Fibroblast of skin of back (primary cell): ENCODE data around the gene NEFH.
"Not testable (repeated sequence)": the region's sequence is repeated elsewhere in the genome, so short reads cannot be mapped to it uniquely, and the experiment has no call there.

Experiments used
- DNase-seq: peaks from one replicate; pipeline ENCODE4 v3.0.0-alpha.2; 2013

The NEFH gene

DNA sequence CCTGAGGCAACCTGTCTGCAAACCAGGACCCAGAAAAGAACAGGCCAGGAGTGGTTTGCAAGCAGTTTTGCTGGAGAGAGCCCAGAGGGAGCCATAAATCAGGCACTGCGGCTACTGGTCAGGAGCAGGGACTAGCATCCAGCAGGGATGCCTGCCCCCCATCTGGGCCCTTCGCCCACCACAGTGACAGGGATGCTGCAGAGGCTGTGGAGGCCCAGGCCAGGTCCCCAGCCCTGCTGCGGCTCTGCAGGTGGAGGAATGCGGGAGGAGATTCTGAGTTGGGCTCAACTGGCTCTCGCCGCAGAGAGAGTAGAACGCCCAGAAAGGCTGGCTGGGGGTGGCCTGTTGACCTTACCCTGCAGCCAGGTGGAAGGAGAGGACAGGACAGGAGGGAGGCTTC is 16.4 kb upstream of the NEFH start:
- DNase-seq, result no peak

DNA sequence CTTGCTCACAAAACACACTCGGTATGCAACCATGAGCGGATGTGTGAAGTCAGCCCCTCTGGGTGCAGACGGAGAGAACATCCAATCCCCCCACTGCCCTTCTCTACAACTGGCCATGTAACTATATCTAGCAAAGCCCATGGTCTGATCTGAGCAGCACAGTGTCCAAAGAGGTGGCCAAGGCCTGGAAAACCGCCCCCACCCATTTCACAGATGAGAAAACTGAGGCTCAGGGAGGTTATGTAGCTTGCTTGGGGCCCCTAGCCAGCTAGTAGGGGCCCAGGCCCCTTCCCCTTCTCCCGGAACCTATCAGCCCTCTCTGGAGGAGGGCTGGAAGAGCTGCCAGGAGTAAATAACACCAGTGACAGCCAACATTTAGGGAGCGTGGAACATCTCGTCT is 15.4 kb upstream of the NEFH start:
- DNase-seq, result no peak

DNA sequence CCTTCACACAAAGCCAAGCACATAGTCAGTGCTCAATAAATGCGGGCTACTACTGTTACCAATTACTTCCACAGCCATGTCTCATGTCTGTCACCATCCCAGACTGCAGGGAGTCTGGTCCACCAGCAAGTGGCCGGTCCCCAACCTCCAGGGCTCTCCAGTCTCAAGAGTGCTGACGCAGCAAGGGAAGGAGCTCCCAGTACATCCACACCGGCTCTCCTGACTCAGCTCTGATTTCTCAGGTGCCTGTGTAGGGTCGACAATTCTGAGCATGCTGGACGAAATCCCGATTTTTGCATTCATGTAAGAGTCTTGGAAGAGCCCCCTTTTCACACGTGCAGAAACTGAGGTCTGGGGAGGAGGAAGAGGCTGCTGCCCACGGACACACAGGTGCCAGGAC is 10.3 kb upstream of the NEFH start:
- DNase-seq, result no peak

DNA sequence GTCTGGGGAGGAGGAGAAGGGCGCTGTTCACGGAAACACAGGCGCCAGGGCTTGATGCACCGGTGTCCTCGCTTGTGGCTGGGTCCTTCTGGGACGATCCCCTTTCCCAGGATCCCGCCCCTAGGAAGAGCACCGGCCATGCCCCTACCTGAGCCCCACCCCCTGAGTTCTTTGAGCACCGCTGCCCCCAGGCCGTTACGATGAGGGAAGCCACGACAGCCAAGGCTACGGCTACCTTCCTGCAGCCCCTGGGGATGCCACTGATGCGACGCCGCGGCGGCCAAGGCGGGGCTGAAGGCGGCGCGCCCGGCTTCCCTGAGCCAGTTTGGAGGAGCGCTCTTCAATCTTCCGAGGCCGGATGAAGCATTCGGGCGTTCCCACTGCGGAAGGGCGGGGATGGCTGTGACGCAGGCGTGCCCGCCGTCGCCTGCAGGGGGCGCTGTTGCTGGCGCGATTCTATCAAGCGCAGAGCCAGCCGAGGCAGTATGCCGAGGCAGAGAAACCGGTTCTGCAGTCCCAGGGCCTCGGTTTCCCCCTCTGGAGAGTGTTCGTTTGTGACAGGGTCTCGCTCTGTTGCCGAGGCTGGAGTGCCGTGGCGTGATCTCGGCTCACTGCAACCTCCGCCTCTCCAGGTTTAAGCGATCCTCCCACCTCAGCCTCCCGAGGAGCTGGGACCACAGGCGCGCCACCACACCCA is 9.7 kb upstream of the NEFH start:
- peak; percentile 49 for DNase-seq

DNA sequence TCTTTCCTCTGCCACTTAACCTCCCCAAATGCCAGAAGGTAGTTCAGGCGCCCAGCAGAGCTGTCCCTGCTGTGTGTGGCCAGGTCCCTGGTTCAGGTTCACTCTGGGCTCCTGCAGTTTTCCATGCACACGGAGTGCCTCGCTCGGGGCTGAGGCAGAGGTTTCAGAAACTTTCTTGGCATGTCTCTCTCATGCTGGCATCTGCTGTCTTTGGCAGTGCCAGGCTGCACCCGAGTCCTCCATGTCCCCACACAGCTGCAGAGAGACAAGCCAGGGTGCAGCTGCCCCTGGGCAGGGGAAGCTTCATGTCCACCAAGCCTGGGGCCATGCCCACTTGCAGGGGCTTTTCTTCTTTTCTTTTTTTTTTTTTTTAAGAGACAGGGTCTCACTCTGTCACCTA is 7.0 kb upstream of the NEFH start:
- DNase-seq, result no peak

DNA sequence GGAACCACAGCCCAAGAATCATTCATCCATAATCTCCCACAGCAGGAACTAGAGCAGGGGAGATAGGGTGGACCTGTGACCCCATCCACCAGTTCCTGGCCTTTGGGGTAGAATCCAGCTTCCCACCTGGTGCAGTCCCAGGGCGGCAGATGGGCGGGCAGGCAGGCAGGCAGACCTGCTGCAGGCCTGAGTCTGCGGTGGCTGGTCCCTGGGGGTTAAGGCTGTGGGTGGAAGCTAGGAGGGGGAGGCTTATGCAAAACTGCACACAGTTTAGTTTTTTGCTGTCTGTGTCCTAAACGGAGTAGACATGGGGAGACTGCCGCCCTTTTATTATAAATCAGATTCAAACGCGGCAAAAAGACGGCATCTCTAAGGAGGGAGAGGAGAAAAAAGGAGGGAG is 4.5 kb upstream of the NEFH start:
- DNase-seq, result no peak

DNA sequence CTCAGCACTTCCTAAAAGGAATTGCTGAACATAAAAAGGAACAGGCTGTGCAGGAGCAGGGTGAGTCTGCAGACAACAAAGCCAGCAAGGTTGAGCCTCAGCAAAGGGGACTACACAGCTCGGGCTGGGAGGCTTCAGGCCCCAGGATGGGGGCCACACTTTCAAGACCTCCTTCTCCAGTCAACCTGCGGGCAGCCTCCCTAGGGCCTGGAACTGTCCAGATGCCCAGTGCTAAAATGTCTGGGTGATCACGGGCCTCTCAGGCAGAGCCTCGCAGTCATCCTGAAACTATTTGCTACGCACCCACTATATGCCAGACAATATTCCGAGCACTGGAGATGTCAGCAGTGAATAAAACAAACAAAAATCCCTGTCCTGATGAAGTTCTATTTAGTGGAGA is 3.9 kb upstream of the NEFH start:
- DNase-seq, result peak; percentile 13

DNA sequence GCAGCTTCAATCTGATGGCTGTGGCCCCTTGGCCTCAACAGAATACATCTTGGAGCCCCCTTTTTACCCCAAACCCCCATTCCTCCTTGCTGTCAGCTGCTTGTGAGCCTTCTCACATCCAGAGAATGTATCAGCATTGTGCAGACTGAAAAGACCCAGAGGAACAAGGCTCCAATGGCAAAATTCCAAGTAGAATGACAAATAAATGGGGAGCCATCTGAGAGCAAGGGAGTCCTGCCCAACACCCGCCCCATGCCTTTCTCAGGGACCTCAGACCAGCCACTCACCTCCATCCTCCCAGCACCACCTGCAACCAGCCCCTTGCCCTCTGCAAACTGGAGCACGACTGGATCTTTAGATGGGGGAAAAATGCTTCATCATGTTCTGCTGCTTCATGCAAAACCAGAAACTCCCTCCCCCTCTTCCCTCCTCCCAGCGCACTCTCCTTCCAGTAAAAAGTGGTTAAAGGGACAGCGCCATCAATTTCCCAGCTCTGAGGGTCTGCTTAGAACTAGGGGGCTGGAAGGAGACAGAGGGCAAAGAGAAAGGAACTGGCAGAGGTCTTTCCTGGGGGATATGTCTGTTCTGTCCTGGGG is 2.2 kb upstream of the NEFH start:
- DNase-seq, result no peak

DNA sequence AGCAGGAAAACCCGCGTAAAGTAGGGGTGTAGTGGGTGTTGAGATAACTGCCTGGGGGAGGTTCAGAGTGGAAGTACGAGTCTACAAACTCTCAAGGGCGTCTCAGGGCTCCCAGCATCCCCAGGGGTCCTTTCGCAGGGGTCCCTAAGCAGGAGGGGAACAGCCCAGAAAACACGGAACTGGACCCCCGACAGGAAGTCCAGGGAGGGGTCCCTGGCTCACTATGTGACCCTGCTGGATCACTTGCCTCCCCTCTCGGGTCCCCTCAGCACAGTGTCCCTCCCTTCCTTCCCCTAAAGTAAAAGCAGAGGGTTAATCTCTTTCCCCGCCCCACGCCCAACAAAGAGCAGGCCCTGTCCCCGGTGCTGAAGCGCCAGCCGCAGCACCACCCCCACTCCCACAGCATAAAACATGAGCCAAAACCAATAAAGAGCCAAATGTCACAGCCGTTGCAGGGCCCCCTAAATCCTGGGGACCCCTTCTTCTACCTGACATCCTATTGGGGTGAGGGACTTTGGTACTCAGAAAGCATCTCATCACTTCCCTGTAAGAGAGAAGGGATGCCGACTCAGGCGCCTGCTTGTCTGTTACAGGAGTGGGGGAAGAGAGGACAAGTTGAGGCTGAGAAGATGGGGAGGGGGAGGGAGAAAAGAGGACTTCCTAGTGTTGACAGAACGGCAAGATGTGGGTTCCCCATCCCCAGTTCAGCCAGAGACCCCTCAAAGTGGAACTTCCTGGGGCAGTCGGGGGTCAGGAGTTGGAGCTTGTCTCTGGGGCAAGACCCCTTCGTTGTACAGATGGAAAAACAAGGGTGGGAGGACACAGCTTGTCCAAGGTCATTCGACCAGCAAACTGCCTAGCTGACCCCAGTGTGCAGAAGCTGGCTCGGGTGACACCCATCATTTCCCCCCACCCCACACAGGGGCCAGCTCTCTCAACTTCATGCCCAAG is 1.4 kb upstream of the NEFH start:
- peak; percentile 17 for DNase-seq

DNA sequence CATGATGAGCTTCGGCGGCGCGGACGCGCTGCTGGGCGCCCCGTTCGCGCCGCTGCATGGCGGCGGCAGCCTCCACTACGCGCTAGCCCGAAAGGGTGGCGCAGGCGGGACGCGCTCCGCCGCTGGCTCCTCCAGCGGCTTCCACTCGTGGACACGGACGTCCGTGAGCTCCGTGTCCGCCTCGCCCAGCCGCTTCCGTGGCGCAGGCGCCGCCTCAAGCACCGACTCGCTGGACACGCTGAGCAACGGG is 169 bp downstream of the NEFH start:
- DNase-seq, result no peak

DNA sequence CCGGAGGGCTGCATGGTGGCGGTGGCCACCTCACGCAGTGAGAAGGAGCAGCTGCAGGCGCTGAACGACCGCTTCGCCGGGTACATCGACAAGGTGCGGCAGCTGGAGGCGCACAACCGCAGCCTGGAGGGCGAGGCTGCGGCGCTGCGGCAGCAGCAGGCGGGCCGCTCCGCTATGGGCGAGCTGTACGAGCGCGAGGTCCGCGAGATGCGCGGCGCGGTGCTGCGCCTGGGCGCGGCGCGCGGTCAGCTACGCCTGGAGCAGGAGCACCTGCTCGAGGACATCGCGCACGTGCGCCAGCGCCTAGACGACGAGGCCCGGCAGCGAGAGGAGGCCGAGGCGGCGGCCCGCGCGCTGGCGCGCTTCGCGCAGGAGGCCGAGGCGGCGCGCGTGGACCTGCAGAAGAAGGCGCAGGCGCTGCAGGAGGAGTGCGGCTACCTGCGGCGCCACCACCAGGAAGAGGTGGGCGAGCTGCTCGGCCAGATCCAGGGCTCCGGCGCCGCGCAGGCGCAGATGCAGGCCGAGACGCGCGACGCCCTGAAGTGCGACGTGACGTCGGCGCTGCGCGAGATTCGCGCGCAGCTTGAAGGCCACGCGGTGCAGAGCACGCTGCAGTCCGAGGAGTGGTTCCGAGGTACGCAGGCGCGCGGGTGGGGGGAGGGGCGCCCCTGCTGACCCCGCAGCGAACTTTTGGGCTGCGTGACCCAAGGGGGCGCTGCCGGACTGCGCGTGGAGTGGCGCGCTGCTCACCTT is 670 bp downstream of the NEFH start:
- DNase-seq, result peak; percentile 69

DNA sequence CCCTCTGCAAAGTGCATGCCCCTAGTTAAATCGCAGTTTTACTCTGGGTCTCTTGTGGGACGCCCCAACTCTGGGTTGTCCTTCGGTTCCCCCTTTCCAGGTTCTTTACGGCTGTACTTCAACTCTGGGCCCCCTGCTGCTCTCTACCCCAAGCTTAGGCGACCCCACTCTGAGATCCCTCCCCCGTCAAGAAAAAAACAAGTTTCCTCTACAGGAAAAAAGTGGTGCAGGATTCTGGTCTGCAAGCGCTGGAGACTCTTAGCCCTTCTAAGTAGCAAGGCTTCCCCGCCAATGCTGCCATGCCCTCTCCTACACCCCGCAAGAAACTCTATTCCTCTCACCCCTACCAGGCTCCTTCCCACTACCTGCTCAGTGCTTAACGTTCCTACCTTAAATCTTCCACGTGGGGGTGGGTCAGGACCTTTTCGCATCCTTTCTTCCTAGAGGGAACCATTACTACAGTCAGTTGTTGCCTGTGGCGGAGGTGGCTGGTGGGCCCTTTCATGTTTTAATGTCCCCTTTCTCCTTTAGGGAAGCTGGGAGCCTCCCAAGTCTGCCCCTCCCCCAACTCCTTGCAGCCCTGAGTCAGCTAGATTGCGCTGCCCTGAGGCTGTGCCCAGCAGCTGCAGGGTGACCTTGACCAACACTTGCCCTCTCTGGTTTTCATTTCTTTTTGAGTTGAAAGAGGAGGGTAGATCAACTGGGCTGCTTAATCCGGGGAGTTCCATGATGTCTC is 1.4 kb downstream of the NEFH start:
- peak; percentile 5 for DNase-seq

DNA sequence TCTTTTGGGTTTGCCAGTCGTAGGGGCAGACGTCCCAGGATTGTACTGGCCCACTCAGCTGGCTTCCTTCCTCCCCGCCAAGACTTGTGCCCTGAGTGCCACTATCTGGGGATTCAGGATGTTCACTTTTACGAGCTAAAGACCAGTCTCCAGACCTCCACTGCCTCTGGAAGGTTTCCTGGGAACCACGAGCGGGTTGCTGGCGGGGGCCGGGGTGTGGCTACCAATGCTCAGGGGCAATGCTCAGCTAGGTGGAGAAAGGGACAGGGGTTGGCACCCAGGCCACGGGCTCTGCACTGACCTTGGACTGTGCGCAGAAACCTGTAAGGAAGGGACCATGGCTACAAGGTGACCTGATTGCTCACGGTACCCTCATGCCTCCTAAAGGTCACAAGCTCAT is 2.2 kb downstream of the NEFH start:
- no peak for DNase-seq

DNA sequence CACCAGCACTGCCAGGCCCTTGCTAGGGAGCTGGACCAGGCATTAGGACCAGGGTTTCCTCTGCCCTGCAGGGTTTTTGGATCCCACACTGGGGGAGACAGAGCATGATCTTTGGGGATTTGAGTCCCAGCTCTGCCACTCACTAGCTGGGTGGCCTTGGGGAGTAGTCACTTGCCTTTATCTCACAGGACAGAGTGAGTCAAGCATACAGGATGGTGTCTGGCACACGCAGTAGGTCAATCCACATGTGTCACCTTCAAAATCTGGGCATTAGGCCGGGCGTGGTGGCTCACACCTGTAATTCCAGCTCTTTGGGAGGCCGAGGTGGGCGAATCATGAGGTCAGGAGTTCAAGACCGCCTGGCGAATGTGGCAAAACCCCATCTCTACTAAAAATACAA is 2.7 kb downstream of the NEFH start:
- DNase-seq, result no peak

DNA sequence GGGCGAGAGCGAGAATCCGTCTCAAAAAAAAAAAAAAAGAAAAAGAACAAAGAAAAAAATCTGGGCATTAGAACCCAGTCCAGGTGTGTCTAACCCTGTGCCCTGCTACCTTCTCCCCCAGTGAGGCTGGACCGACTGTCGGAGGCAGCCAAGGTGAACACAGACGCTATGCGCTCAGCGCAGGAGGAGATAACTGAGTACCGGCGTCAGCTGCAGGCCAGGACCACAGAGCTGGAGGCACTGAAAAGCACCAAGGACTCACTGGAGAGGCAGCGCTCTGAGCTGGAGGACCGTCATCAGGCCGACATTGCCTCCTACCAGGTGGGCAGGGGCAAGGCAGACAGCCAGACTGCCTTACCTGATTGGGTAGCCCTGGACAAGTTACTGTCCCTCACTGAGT is 3.2 kb downstream of the NEFH start:
- no peak for DNase-seq

DNA sequence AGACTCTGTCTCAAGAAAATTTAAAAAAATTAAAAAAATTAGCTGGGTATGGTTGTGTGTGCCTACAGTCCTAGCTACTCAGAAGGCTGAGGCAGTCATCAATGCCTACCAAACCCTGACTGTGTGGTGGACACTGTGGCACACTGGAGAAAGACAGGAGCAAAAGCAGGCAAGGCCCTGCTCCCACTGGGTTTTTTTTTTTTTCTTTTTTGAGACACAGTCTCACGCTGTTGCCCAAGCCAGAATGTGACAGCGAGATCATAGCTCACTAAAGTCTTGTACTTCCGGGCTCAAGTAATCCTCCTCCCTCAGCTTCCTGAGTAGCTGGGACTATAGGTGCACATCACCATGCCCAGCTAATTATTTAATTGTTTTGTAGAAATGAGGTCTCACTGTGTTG is 4.6 kb downstream of the NEFH start:
- no peak for DNase-seq

DNA sequence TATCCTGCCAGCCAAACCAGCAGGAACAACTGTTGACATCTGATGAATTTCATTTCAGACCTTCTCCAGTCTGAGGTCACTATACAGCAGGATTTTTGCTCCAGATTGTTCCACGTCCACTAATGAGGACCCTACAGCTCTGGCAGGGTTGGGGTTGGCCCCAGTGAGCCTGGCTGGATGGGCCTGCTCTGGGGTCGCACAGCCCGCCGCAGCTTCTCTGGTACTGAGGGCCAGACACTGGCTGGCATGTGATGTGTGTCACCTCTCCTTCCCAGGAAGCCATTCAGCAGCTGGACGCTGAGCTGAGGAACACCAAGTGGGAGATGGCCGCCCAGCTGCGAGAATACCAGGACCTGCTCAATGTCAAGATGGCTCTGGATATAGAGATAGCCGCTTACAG is 5.4 kb downstream of the NEFH start:
- no peak for DNase-seq

DNA sequence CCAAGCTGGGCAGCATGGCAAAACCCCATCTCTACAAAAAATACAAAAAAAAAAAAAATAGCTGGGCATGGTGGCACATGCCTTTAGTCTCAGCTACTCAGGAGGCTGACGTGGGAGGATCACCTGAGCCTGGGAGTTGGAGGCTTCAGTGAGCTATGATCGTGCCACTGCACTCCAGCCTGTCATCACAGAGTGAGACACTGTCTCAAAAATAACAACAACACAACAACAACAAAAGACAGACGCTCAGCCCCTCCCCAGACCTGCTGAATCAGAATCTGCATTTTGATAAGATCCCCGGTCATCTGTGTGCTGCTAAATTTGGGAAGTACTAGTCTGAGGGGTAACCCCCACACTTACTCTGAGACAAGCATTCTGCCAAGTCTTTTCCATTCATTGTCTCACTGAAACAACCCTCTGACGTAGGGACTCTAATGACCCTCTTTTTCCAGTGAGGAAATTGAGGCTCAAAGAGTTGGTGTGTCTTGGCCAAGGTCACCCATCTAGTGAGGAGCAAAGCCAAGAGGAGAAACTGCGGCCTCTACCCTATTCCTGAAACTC is 7.5 kb downstream of the NEFH start:
- no peak for DNase-seq

DNA sequence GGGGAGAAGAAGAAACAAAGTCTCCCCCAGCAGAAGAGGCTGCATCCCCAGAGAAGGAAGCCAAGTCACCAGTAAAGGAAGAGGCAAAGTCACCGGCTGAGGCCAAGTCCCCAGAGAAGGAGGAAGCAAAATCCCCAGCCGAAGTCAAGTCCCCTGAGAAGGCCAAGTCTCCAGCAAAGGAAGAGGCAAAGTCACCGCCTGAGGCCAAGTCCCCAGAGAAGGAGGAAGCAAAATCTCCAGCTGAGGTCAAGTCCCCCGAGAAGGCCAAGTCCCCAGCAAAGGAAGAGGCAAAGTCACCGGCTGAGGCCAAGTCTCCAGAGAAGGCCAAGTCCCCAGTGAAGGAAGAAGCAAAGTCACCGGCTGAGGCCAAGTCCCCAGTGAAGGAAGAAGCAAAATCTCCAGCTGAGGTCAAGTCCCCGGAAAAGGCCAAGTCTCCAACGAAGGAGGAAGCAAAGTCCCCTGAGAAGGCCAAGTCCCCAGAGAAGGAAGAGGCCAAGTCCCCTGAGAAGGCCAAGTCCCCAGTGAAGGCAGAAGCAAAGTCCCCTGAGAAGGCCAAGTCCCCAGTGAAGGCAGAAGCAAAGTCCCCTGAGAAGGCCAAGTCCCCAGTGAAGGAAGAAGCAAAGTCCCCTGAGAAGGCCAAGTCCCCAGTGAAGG is 9.2 kb downstream of the NEFH start:
- DNase-seq, result not testable (repeated sequence)

DNA sequence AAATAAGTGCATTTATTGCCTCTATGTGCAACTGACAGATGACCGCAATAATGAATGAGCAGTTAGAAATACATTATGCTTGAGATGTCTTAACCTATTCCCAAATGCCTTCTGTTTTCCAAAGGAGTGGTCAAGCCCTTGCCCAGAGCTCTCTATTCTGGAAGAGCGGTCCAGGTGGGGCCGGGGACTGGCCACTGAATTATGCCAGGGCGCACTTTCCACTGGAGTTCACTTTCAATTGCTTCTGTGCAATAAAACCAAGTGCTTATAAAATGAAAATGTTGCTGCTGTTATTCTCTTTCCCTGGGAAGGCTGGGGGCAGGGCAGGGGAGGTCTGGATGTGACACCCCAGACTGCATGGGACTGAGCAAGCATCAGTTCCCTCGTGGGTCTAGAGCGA is 11.0 kb downstream of the NEFH start:
- DNase-seq, result no peak

DNA sequence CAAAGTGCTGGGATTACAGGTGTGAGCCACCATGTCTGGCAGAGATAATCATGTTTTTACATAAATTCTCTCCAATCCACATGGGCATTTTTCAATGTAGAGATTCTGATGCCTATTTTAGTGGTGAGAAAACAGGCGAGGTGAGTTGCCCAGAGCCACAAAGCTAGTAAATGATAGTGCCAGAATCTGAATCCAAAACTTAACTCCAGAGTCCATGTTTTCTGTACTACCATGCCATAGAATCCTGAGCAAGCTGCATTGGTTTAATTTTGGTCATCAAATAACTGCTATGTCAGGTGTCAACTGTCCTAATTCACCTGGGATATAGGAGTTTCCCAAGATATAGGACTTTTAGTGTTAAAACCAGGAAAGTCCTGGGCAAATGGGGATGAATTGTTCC is 13.6 kb downstream of the NEFH start:
- DNase-seq, result no peak

DNA sequence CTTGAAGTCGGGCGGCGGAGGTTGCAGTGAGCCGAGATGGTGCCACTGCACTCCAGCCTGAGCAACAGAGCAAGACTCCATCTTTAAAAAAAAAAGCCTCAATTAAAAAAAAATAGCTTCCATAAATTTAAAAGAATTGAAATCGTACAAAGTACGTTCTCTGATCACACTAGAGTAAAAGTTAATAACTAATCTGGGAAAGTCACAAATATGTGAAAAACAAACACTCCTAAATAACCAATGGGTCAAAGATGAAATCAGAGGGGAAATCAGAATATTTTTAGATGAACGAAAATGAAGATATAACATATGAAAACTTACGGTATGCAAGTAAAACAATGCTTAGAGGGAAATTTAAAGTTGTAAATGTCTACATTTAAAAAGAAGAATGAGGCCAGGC is 19.8 kb downstream of the NEFH start:
- no peak for DNase-seq
